Sigmoid colon (tissue), 4 donors: ENCODE results near the gene OIT3.
A peak's percentile ranks its signal among the peaks of the same experiment; 100 is the strongest.

Experiments used
- CTCF ChIP-seq, 4 experiments: fragments of 450-650 bp in 3 of 4; fragments of 200-600 bp in 1 of 4; IDR thresholded peaks; one replicate each; pipeline ENCODE4 v1.5.1; 2016 to 2019; ENCODE audit warnings: antibody characterized with exemption in 4 of 4, mild to moderate bottlenecking in 3 of 4, moderate library complexity in 2 of 4
- EP300 ChIP-seq, 4 donors: sonication (generic); formaldehyde crosslinking; IDR thresholded peaks; one replicate each; pipeline ENCODE4 v1.6.1; 2017; ENCODE audit warnings: antibody characterized with exemption in 4 of 4
- POLR2A ChIP-seq, 2 donors: fragments of 450-650 bp; IDR thresholded peaks; one replicate each; pipeline ENCODE4 v1.6.1; 2016; ENCODE audit warnings: antibody characterized with exemption in 2 of 2, mild to moderate bottlenecking in 2 of 2, moderate library complexity in 2 of 2

DNA sequence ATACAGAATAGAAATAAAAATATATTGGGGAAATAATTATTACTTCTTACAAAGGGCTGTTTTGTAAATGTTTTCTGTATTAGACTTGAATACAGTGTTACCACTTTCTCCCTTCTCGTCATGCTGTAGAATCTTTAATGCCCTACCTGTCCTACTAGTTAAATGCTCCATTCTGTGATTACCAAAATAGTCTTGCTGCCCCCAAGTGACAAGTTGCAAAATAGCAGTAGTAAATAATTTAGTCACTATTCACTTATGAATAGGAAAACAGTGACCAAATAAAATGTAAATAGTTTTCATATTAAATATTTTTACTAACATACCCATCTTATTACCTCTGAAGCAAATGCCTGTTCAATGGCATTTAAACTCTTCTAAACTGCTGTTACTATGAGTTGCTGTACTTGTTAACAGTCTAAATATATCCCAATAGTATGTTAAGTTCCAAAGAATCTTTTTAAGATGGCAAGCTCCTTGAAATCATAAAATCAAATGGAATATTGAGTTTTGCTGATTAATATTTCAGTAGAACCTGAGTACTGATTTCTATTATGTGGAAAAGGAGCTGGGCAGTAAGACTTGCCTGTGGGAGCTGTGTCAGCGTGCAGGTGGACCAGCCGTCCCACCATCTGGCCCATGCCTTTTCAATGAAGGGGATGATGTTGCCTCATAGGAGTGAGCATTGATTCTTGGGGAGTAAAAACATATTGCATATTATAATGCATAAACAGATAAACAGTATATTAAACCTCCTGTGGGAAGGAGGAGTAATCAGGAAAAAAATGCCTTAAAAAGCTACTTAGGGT, 18.1 kb upstream of the OIT3 start:
- peak in 1 of 4 experiments; percentile 18 for TF ChIP-seq CTCF (IDR thresholded peaks at IDR 0.05)
- no peak for TF ChIP-seq POLR2A (IDR thresholded peaks at IDR 0.05)
- TF ChIP-seq EP300 (IDR thresholded peaks at IDR 0.05) = no peak
